ENCODE measurements around the gene ARHGDIB.

ARHGDIB gene

GRCh38 chr12:14949631-14950030 lies 11.8 kb downstream of the ARHGDIB start:
- DNase-seq (ENCODE audit: low read depth in 1 of 2, low spot score in 1 of 2), result no peak
- no peak for TF ChIP-seq GABPA (IDR thresholded peaks at IDR 0.05; ENCODE audit: low read depth)
- no peak for TF ChIP-seq REST (IDR thresholded peaks at IDR 0.05; ENCODE audit: insufficient replicate concordance, low read depth)
- TF ChIP-seq CTCF (IDR thresholded peaks at IDR 0.05; ENCODE audit: insufficient read depth, low read length), result no peak
- H3K4me3 ChIP-seq (replicated peaks; ENCODE audit: insufficient read depth, low read length), result no peak overlapping the region
- peak overlapping the region; percentile 91 for H3K27ac ChIP-seq (replicated peaks)
- H3K27me3 ChIP-seq (ENCODE audit: insufficient read depth, poor library complexity, severe bottlenecking), result no peaks in the 10 kb centered on the region

- H3K27ac ChIP-seq (replicated peaks), result peak overlapping the region; percentile 91
- DNase-seq (ENCODE audit: low read depth in 1 of 2, low spot score in 1 of 2), result peak in 1 of 2 experiments; percentile 89
- H3K4me3 ChIP-seq (replicated peaks; ENCODE audit: insufficient read depth, low read length), result no peak overlapping the region; the same call in 1 of the 2 replicates
Measured at GRCh38 chr12:14948672-14949071, 12.7 kb downstream of the ARHGDIB start.

GRCh38 chr12:14946861-14947260 lies 14.5 kb downstream of the ARHGDIB start:
- TF ChIP-seq REST (IDR thresholded peaks at IDR 0.05; ENCODE audit: insufficient replicate concordance, low read depth) (no peak), SPI1 (IDR thresholded peaks at IDR 0.05; ENCODE audit: borderline replicate concordance, low read depth) (no peak), GABPA (IDR thresholded peaks at IDR 0.05; ENCODE audit: low read depth) (no peak), POLR2AphosphoS5 (IDR thresholded peaks at IDR 0.05; ENCODE audit: low read depth) (no peak), CTCF (IDR thresholded peaks at IDR 0.05; ENCODE audit: insufficient read depth, low read length) (no peak)
- Histone ChIP-seq H3K4me3 (replicated peaks; ENCODE audit: insufficient read depth, low read length) (no peak overlapping the region), H3K27me3 (ENCODE audit: insufficient read depth, poor library complexity, severe bottlenecking) (no peaks in the 10 kb centered on the region), H3K27ac (replicated peaks) (peak overlapping the region; percentile 91)
- DNase-seq (ENCODE audit: low read depth in 1 of 2, low spot score in 1 of 2), result no peak

More at GRCh38 chr12:14948672-14949071, 12.7 kb downstream of the ARHGDIB start:
- TF ChIP-seq REST (IDR thresholded peaks at IDR 0.05; ENCODE audit: insufficient replicate concordance, low read depth) (no peak), SPI1 (IDR thresholded peaks at IDR 0.05; ENCODE audit: borderline replicate concordance, low read depth) (peak; percentile 92), POLR2AphosphoS5 (IDR thresholded peaks at IDR 0.05; ENCODE audit: low read depth) (peak; percentile 85)
- H3K27me3 ChIP-seq (ENCODE audit: insufficient read depth, poor library complexity, severe bottlenecking), result no peaks in the 10 kb centered on the region
